HT1080 (cell line): ENCODE results near the gene NEURL1B. TPM values are rescaled to one million over a fixed set of nuclear protein-coding genes. Genes with fewer than 3 reads are reported as not detected.

Source experiments
- DNase-seq: peaks from one replicate; pipeline ENCODE4 v3.0.0-alpha.2; 2015; ENCODE audit warnings: low read depth
- total RNA-seq: library from RNA; depleted of rRNA; stranded (reverse); fragments of >200 nt; shearing (Covaris generic); gene quantifications from 2 replicates; pipeline ENCODE4 v1.2.3, GENCODE V29; 2014

The NEURL1B gene
- total RNA-seq, 1 experiment from 2014 or later: 0.55 TPM

DNA sequence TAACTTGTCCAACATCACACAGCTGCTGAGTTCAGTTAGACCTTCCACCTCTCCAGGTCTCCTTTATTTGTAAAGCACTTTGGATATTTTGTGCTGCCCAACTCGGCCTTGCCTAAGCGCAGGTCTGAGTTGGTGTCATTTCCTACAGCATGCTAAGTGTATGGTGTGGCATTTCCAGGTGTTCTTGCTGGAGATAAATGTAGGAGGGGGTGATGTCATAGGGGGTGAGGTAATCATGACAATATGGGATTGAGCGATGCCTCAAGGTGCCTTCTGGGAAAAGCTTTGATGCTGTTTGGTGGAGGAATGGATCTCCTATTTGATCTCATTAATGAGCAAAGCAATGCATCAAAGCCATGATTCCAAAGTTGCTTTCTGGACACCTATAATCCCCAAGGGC is 32.3 kb upstream of the NEURL1B start:
- DNase-seq: no peak

- DNase-seq: no peak
These were observed 30.4 kb upstream of the NEURL1B start for GRCh38 chr5:172610643-172611042.

DNA sequence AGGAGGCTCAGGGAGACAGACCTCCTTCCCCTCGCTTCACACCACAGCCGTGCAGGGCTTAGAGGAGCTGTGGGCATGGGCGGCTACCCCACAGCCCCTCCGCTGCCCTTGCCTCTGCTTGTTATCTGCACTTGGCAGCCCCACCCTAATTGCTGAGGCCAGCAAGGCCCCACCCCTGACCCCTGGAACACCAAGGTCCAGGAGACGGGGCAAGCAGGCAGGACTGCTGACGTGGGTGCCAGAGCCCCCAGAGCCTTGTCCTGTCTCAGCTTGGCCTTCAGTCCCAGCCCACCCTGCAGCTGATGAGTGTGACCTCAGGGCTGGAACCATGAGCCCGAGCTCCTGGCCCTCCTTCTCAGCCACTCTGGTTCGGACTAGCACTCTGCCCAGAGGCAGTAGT is 29.1 kb upstream of the NEURL1B start:
- no peak for DNase-seq

DNA sequence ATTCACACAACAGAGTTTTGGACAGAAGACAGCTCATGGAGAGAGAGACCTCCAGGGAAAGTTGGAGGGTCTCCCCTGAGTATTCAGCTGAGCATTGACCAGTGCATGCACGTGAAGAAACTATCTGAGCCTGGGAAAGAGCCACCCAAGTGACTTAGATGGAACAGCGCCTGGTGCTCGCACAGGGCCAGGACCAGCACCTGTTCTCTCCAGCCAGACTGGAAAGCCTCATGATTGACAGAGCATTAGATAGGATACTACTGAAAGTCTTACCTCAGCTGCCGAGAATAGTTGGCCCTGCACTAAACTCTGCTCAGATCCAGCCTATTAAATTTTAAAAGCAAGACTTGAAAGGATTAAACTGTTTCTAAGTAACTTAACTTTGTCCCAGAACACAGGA is 28.3 kb upstream of the NEURL1B start:
- DNase-seq: no peak

DNA sequence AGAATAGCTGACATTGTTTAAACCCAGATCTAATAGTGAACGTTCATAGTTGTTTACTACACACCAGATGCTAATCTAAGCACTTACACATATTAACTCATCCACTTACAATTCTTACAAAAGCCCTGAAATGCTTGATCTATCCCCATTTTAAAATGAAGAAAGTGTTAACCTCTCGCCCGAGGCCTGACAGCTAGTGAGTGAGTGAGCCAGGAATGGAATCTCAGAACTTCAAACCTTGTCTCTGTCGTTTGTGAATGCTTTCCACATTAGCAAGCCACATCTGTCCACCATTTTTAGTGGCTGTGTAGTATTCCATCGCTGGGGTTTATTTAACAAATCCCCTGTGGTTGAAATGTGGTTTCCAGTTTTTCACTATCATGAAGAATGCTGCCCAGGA is 24.9 kb upstream of the NEURL1B start:
- no peak for DNase-seq

DNA sequence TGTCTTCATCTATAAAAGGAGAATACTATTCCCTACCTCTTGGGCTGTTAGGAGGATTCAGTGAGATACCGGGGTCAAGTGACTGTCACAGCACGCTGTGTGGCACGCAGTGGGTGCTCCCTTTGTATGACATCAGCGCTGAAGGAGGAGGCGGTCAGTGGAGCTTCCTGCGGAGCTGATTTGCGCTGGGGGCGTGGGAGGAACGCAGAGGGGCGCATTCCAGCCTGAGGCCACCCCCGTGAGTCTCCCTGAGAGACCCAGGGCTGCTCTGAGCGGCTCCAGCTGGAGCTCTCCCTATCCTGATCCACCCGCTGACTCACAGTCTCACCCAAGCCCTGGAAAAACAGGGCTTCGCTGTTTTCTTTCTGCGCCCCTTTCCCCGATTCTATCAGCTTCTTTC is 24.3 kb upstream of the NEURL1B start:
- DNase-seq: no peak

DNA sequence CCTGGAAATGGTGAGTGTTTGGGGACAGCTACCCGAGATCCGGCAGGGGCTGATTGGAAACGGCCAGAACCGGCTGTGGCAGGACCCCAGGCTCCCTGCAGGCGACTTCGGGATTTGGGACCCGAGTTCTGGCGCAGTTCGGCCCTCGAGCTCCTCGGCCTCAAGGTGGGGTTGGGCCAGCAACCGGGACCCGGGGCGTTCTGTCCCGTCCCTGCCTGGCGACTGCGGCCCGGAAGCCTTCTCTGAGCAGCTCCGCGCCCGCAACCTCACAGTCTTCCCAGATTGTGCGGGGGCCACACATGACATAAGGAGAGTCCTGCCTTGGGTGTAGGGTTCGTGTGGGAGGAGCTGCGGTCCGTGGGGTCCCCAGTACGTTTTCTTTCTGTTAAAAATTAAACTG is 23.2 kb upstream of the NEURL1B start:
- no peak for DNase-seq

GRCh38 chr5:172618574-172619365 is 22.3 kb upstream of the NEURL1B start:
- no peak for DNase-seq

DNA sequence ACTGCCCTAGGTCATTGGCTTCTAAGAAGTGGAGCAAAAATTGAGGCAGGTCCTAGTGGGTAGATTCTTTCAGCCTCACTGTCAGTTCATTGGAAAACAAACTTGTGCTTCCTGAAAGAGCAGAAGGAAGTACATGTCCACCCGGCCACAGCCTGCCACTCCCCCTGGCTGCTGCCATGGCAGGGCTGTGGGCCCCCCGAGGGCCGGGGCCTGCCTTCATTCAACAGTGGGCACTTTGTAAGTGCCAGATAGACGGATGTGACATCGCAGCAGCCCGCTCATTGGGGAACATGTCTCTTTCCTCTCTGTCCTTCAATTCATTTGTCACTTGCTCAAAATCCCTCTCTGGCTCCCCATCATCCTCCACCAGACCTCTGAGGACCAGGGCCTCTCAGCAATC is 20.6 kb upstream of the NEURL1B start:
- no peak for DNase-seq

DNA sequence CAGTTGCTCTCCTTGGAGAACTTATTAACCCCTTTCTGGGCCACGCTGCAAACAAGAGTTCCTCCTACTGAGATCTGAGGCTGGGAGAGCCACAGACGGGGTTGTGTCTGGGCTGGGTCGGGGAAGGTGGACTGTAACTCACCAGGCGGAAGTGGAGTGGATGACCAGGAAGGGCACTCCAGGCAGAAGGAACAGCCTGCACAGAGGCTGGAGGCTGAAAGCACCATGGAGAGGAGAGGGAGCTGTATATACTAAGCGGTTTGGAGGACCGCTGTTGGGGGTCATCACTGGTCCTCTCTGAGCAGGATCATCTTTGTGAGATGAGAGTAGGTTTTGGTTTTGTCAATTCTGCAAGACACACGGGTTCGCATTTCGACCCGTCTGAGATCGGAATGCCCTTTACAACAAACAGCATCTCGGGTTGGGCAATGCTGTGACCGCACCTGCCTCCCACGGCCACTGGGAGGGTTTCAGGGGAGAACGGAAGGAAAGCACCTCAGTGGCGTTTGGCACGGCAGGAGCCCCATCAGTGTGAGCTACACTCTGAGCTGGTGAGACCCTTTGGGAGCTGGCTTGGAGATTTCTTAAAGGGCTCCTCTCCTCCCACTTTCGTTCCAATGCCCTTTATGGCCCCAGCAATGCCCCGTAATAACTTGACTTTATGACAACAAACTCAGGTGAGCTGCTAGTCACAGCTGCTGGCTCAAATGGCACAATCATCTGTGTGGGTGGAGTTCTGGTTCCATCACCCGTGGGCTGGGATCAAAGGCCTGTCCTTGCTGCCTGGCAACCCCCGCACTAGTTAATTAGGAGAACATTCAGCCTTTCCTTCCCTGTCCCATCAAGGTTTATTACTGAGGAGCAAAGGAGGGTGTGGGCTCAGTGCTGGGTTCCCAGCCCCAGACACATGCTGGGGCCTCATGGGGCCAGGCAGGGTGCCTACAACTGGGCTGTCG is 18.7 kb upstream of the NEURL1B start:
- no peak for DNase-seq

DNA sequence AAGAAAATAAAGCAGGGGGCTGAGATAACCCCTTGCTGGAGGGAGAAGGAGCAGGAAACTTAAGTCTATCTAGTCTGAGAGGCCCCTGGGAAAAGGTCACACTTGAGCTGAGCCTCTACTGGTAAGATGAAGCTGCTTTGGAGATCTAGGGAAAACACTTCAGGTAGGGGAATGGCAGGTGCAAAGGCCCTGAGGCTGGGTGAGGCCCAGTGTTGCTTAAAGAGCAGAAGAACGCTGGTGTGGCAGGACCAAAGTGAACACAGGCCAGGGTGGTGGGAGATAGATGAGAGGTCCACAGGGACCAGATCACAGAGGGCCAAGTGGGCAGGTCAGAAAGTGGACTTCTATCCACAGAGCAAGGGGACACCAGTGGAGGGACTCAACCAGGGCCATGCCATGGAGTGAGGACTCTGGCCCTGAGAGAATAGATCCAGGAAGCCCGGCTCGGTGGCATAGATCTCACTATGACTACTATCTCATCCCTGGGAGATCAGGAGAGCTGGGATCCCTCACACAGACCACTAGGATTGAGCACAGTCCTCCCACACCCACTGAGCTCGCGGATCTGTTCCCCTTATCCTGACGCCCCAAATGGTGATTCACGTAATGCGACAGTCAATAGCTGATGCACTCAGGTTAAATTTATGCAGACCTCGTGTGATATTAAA is 17.6 kb upstream of the NEURL1B start:
- no peak for DNase-seq

DNA sequence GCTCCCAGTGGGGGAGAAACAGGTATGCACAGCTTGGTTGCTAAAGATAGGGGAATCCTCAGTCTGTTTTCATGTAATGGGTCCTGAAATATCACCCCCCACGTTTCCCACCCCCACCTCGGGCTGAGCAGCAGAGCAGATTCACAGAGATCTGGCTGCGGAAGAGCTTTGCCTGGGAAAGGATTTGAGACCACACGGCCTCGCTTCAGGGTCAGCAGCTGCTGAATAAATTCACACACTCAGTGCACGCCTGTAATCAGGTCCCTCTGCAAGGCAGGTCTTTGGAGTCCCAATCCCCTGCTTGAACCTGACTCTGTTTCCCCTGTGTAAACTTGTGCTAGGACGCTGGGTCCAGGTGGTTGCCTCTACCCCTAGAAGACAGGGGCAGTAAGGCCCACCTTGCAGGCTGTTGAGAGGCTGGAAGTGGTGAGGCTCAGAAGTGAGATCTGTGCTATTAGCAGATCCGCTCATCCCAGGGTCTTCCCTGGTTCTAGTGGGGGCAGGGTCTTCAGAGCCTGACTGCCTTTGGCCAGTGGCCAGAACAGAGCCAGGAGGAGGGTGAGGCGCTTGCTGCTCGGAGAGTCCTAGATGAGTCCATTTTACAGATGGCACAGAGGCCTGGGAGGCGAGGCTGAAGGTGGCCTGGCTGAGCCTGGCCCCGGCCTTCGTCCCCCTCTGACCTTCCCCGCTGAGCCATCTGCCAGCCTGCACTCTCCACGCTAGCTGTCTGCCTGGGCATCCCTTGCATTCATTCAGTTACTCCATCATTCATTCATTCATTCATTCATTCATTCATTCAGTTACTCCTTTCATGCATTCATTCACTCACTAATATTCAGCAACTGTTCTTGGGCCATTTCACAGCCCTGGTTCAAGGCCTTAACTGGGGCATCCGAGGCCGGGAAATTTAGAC is 16.7 kb upstream of the NEURL1B start:
- no peak for DNase-seq

DNA sequence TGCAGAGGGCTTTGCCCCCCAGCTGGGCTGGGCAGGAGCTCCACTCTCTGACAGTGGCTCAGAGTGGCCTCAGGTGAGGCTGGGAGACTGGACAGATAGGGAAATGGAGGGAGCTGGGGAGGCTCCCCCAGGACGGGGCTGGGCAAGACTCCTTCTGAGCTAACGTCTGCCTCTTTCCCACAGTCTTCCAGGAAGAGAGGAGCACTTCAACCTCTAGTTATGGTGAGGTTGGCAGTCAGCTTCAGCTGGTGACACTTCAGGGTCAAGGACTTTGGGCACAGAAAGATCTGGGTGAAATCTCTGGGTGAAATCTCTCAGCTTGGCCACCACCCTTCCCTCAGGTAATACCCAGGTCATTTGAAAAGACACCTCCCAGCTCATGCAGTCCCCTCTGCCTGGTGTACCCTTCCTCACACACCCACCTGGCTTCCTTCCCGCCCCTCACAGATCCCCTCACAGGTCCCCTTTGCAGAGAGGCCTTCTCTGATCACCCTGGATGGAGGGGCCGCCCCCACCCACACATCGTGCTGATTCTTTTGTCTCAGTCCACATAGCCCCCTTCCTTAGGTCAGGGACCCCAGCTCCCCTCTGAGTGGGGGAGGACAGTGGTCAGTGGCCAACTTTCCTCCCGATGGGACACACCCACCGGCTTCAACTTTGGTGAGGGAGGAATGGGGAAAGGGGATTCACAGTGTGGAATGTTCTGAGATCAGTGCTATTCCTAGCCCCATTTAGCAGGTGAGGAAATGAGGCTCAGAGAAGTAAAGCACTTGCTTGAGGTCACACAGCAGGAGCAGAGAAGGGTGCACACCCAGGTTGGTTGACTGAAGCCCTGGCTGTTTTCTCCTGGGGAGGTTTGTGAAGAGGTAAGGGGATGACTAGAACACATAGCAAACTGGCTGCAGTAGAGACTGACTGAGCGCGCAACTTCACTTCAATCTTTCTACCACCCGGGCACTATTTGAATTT is 15.8 kb upstream of the NEURL1B start:
- no peak for DNase-seq

DNA sequence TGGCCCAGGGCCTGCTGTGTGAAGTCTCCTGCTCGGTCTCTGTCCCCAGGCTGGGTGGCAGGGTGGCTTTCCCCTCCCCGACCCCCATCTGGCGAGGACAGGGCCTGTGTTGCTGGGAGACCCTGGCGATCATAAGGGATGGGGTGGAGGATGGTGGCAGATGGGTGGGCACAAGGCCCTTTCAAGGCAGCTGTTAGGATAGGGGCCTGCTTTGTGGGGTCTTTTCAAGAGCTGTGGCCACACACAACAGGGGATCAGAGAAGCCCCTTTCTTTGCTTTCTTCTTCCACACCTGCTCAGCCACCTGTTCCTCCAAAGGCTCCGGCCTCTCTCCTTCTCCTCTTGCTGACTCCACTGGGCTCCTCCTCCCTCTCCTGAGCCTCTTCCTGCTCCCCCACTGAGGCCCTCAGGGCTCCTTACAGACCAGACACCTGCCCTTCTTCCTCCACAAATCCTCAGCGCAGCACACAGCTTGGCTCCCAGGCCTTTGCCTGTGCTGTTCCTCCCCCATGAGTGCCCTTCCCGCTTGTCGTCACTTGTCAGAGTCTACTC is 15.0 kb upstream of the NEURL1B start:
- DNase-seq: no peak

GRCh38 chr5:172630082-172630481 is 11.0 kb upstream of the NEURL1B start:
- no peak for DNase-seq

DNA sequence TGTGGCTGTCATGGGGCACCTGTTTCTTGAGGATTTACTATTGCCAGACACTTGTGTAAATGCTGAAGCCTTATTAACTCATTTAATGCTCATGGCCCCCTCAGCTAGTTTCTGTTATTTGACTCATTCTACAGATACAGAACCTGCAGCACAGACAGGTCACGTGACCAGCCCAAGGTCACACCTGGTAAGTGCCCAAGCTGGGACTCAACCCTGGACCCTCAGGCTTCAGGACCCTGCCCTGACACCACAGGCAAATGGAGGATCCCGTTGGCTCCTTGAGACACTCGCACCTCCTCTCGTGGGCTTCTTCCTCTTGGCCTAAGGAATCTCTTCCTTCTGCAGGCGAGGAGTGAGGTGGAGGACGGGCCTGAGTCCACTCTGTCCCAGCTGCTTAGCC is 10.6 kb upstream of the NEURL1B start:
- DNase-seq: no peak

- no peak for DNase-seq
These were observed 10.1 kb upstream of the NEURL1B start for GRCh38 chr5:172630986-172631385.

GRCh38 chr5:172632346-172633092 is 8.5 kb upstream of the NEURL1B start:
- no peak for DNase-seq
